Mesenchymal stem cell (in vitro differentiated cells and primary cell): ENCODE results near the gene CEP85.

Experiments used
- DNase-seq: peaks from one replicate; pipeline ENCODE4 v3.0.0-alpha.2; 2013
- H2AFZ ChIP-seq: one replicate; pipeline ENCODE4 v1.6.1; 2013; ENCODE audit warnings: low read depth, mild to moderate bottlenecking, control low read depth, inconsistent platforms, low read length, moderate library complexity
- H2AK5ac ChIP-seq: 2 replicates; pipeline ENCODE4 v1.6.1; 2013; ENCODE audit warnings: low read length, moderate library complexity, mild to moderate bottlenecking, inconsistent platforms; ENCODE audit not compliant: severe bottlenecking
- H2BK120ac ChIP-seq: one replicate; pipeline ENCODE4 v1.6.1; 2013; ENCODE audit warnings: low read depth, mild to moderate bottlenecking, inconsistent platforms, low read length, moderate library complexity
- H2BK12ac ChIP-seq, 2 experiments: one replicate each; pipeline ENCODE4 v1.6.1; 2013; ENCODE audit warnings: inconsistent platforms in 2 of 2, low read length in 2 of 2, mild to moderate bottlenecking in 2 of 2, moderate library complexity in 2 of 2, control low read depth in 1 of 2
- H2BK15ac ChIP-seq: one replicate; pipeline ENCODE4 v1.6.1; 2013; ENCODE audit warnings: mild to moderate bottlenecking, low read depth, inconsistent platforms; ENCODE audit not compliant: poor library complexity, severe bottlenecking
- H2BK5ac ChIP-seq: 2 replicates; pipeline ENCODE4 v1.6.1; 2013; ENCODE audit warnings: low read depth, mild to moderate bottlenecking, low read length, control low read depth, inconsistent platforms; ENCODE audit not compliant: poor library complexity, severe bottlenecking
- H3K14ac ChIP-seq, 2 experiments: one replicate each; pipeline ENCODE4 v1.6.1; 2013; ENCODE audit warnings: inconsistent platforms in 2 of 2, low read length in 2 of 2, control low read depth in 1 of 2, mild to moderate bottlenecking in 1 of 2, moderate library complexity in 1 of 2
- H3K18ac ChIP-seq, 2 experiments: one replicate each; pipeline ENCODE4 v1.6.1; 2013; ENCODE audit warnings: inconsistent platforms in 2 of 2, low read length in 2 of 2, control low read depth in 1 of 2, low read depth in 1 of 2, mild to moderate bottlenecking in 1 of 2
- H3K23ac ChIP-seq, 2 experiments: one replicate each; pipeline ENCODE4 v1.6.1; 2013; ENCODE audit warnings: inconsistent platforms in 2 of 2, low read length in 2 of 2, mild to moderate bottlenecking in 2 of 2, moderate library complexity in 2 of 2, control low read depth in 1 of 2
- H3K27ac ChIP-seq: 2 replicates; pipeline ENCODE4 v1.5.1; 2013; ENCODE audit warnings: mild to moderate bottlenecking, moderate library complexity, low read length, control low read depth, inconsistent platforms; ENCODE audit not compliant: poor library complexity, severe bottlenecking
- H3K27me3 ChIP-seq, 2 experiments: 2 replicates each; pipeline versions ENCODE4 v1.6.1 to v1.7.0; 2013; ENCODE audit warnings: low read length in 2 of 2, mild to moderate bottlenecking in 2 of 2, moderate library complexity in 2 of 2, control low read depth in 1 of 2, inconsistent platforms in 1 of 2; ENCODE audit not compliant: control insufficient read depth in 1 of 2, insufficient read depth in 1 of 2
- H3K36me3 ChIP-seq, 2 experiments: 2 replicates each; pipeline versions ENCODE4 v1.6.1 to v1.7.0; 2013; ENCODE audit warnings: low read length in 2 of 2, control low read depth in 1 of 2, inconsistent platforms in 1 of 2, low read depth in 1 of 2, mild to moderate bottlenecking in 1 of 2; ENCODE audit not compliant: insufficient read depth in 2 of 2, control insufficient read depth in 1 of 2
- H3K4ac ChIP-seq, 2 experiments: one replicate each; pipeline ENCODE4 v1.6.1; 2013; ENCODE audit warnings: inconsistent platforms in 2 of 2, low read length in 2 of 2, mild to moderate bottlenecking in 2 of 2, moderate library complexity in 2 of 2, control low read depth in 1 of 2, low read depth in 1 of 2
- H3K4me1 ChIP-seq: 2 replicates; pipeline ENCODE4 v1.6.1; 2013; ENCODE audit warnings: low read depth, low read length, control low read depth; ENCODE audit not compliant: control insufficient read depth, insufficient read depth
- H3K4me2 ChIP-seq: 2 replicates; pipeline ENCODE4 v1.6.1; 2013; ENCODE audit warnings: low read length, mild to moderate bottlenecking, inconsistent platforms; ENCODE audit not compliant: poor library complexity, severe bottlenecking
- H3K4me3 ChIP-seq, 2 experiments: 2 replicates each; pipeline versions ENCODE4 v1.5.1 to v1.7.0; 2013; ENCODE audit warnings: low read length in 2 of 2, mild to moderate bottlenecking in 2 of 2, control low read depth in 1 of 2, low read depth in 1 of 2; ENCODE audit not compliant: insufficient read depth in 1 of 2
- H3K79me1 ChIP-seq: replicated peaks from 2 replicates; pipeline ENCODE4 v1.6.1; 2013; ENCODE audit warnings: mild to moderate bottlenecking, control low read depth, low read length, inconsistent platforms; ENCODE audit not compliant: poor library complexity, severe bottlenecking
- H3K9ac ChIP-seq: 2 replicates; pipeline ENCODE4 v1.7.0; 2013; ENCODE audit warnings: mild to moderate bottlenecking, low read length, moderate library complexity
- H3K9me3 ChIP-seq: 2 replicates; pipeline ENCODE4 v1.7.0; 2013; ENCODE audit warnings: mild to moderate bottlenecking, low read length; ENCODE audit not compliant: control insufficient read depth
- H4K8ac ChIP-seq: one replicate; pipeline ENCODE4 v1.6.1; 2013; ENCODE audit warnings: inconsistent platforms, mild to moderate bottlenecking, low read length, moderate library complexity
- H4K91ac ChIP-seq: one replicate; pipeline ENCODE4 v1.6.1; 2013; ENCODE audit warnings: mild to moderate bottlenecking, low read length, inconsistent platforms
- WGBS: methylation state at CpG from one replicate; pipeline ENCODE4 v1.1.7; 2013; ENCODE audit warnings: mixed read lengths; 5-methylcytosine and 5-hydroxymethylcytosine counted together

Gene CEP85

GRCh38 chr1:26203642-26204318 lies 30.2 kb upstream of the CEP85 start:
- Histone ChIP-seq H3K4ac (no peak overlapping the region), H3K79me1 (no peaks in the 10 kb centered on the region), H3K14ac (no peak overlapping the region), H3K4me1 (peaks cover 4% of the 10 kb centered on the region), H3K23ac (no peak overlapping the region), H2BK120ac (no peak overlapping the region), H3K9me3 (no peaks in the 10 kb centered on the region), H3K18ac (no peak overlapping the region), H2BK5ac (no peak overlapping the region), H2AK5ac (no peak overlapping the region), H2BK15ac (no peak overlapping the region), H2BK12ac (no peak overlapping the region), H4K8ac (no peak overlapping the region), H3K27ac (no peak overlapping the region), H3K36me3 (no peaks in the 10 kb centered on the region), H3K9ac (no peak overlapping the region), H3K27me3 (peaks cover 48 to 58% of the 10 kb centered on the region in 2 experiments), H3K4me2 (no peak overlapping the region), H4K91ac (no peak overlapping the region), H2AFZ (no peak overlapping the region), H3K4me3 (no peak overlapping the region)
- WGBS = 83% methylated on average over 3 of the region's 9 CpGs
- DNase-seq = no peak

- H3K4ac ChIP-seq = no peak overlapping the region
- peaks cover 22 to 33% of the 10 kb centered on the region in 2 experiments for H3K27me3 ChIP-seq
- H4K8ac ChIP-seq = no peak overlapping the region
- H2AK5ac ChIP-seq = no peak overlapping the region
- no peak overlapping the region for H4K91ac ChIP-seq
- no peak overlapping the region for H3K27ac ChIP-seq
- no peak overlapping the region for H2BK12ac ChIP-seq
- H3K4me1 ChIP-seq = no peaks in the 10 kb centered on the region
- H2AFZ ChIP-seq = no peak overlapping the region
- H2BK120ac ChIP-seq = no peak overlapping the region
- H3K23ac ChIP-seq = no peak overlapping the region
- 89% methylated on average over 4 of the region's 5 CpGs for WGBS
- no peak overlapping the region for H3K4me2 ChIP-seq
- no peak overlapping the region for H3K14ac ChIP-seq
- DNase-seq = no peak
- no peaks in the 10 kb centered on the region for H3K36me3 ChIP-seq
- H3K4me3 ChIP-seq = no peak overlapping the region
- no peak overlapping the region for H3K9ac ChIP-seq
- H3K18ac ChIP-seq = no peak overlapping the region
- no peaks in the 10 kb centered on the region for H3K79me1 ChIP-seq
- H3K9me3 ChIP-seq = no peaks in the 10 kb centered on the region
- H2BK5ac ChIP-seq = no peak overlapping the region
- H2BK15ac ChIP-seq = no peak overlapping the region
Measured at GRCh38 chr1:26210147-26210870, 23.7 kb upstream of the CEP85 start.

GRCh38 chr1:26212726-26213125 lies 21.3 kb upstream of the CEP85 start:
- WGBS = 92% methylated on average over 4 of the region's 5 CpGs
- no peak overlapping the region for H4K8ac ChIP-seq
- H3K14ac ChIP-seq = no peak overlapping the region
- DNase-seq = no peak
- no peak overlapping the region for H2AFZ ChIP-seq
- H3K18ac ChIP-seq = no peak overlapping the region
- H3K9me3 ChIP-seq = no peaks in the 10 kb centered on the region
- H2BK12ac ChIP-seq = no peak overlapping the region
- no peak overlapping the region for H3K4ac ChIP-seq
- no peak overlapping the region for H3K4me2 ChIP-seq
- no peak overlapping the region for H2BK15ac ChIP-seq
- no peak overlapping the region for H3K23ac ChIP-seq
- no peak overlapping the region for H2BK120ac ChIP-seq
- H3K4me1 ChIP-seq = no peaks in the 10 kb centered on the region
- H3K79me1 ChIP-seq = no peaks in the 10 kb centered on the region
- peaks cover 30 to 49% of the 10 kb centered on the region in 2 experiments for H3K27me3 ChIP-seq
- H2BK5ac ChIP-seq = no peak overlapping the region
- no peaks in the 10 kb centered on the region for H3K36me3 ChIP-seq
- no peak overlapping the region for H3K9ac ChIP-seq
- no peak overlapping the region for H3K4me3 ChIP-seq
- no peak overlapping the region for H3K27ac ChIP-seq
- no peak overlapping the region for H2AK5ac ChIP-seq
- no peak overlapping the region for H4K91ac ChIP-seq

GRCh38 chr1:26213335-26213905 lies 20.6 kb upstream of the CEP85 start:
- no peak overlapping the region for H3K4ac ChIP-seq
- H3K4me3 ChIP-seq = no peak overlapping the region
- no peaks in the 10 kb centered on the region for H3K4me1 ChIP-seq
- H3K9me3 ChIP-seq = no peaks in the 10 kb centered on the region
- no peak overlapping the region for H3K18ac ChIP-seq
- H3K4me2 ChIP-seq = no peak overlapping the region
- no peak overlapping the region for H2BK5ac ChIP-seq
- no peak overlapping the region for H2AFZ ChIP-seq
- H3K36me3 ChIP-seq = no peaks in the 10 kb centered on the region
- H3K27ac ChIP-seq = no peak overlapping the region
- no peak for DNase-seq
- no peak overlapping the region for H2BK15ac ChIP-seq
- H2AK5ac ChIP-seq = no peak overlapping the region
- no peak overlapping the region for H2BK120ac ChIP-seq
- H2BK12ac ChIP-seq = no peak overlapping the region
- H4K91ac ChIP-seq = no peak overlapping the region
- 94% methylated on average over 6 of the region's 6 CpGs for WGBS
- peaks cover 30 to 51% of the 10 kb centered on the region in 2 experiments for H3K27me3 ChIP-seq
- H4K8ac ChIP-seq = no peak overlapping the region
- no peak overlapping the region for H3K14ac ChIP-seq
- H3K79me1 ChIP-seq = no peaks in the 10 kb centered on the region
- H3K9ac ChIP-seq = no peak overlapping the region
- no peak overlapping the region for H3K23ac ChIP-seq
